WTC11 (cell line): ENCODE results near the gene SDF2. TPM values are rescaled to one million over a fixed set of nuclear protein-coding genes. Genes with fewer than 3 reads are reported as not detected.

ENCODE experiments used
- ATAC-seq: fragments of 200-7000 bp; cut with Tn5 transposase; 2 replicates; pipeline ENCODE4 v1.10.0; 2021; ENCODE audit warnings: mild to moderate bottlenecking, moderate library complexity
- CTCF ChIA-PET: fragments of 300-600 bp; sonication (Branson Sonifier 250); formaldehyde crosslinking; loops from one replicate; lab custom pipeline; 2021; ENCODE audit warnings: antibody characterized with exemption; lab: Charles Lee
- POLR2A ChIA-PET: fragments of 350-600 bp; sonication (Branson Sonifier 250); formaldehyde crosslinking; loops from one replicate; lab custom pipeline; 2021; ENCODE audit warnings: antibody characterized with exemption; lab: Charles Lee
- DNase-seq: peaks from one replicate; pipeline ENCODE4 v3.0.0; 2021; ENCODE audit warnings: low spot score
- H3K27ac Mint-ChIP-seq: 2 replicates; pipeline ENCODE4 v1.8.0; 2021; ENCODE audit warnings: mixed read lengths
- H3K27me3 Mint-ChIP-seq: 2 replicates; pipeline ENCODE4 v1.8.0; 2021; ENCODE audit warnings: low read depth, mild to moderate bottlenecking, moderate library complexity, mixed read lengths
- H3K36me3 Mint-ChIP-seq: 2 replicates; pipeline ENCODE4 v1.8.0; 2021; ENCODE audit warnings: mixed read lengths
- H3K4me1 Mint-ChIP-seq: 2 replicates; pipeline ENCODE4 v1.8.0; 2022; ENCODE audit warnings: mixed read lengths
- H3K4me3 Mint-ChIP-seq: 2 replicates; pipeline ENCODE4 v1.8.0; 2021; ENCODE audit warnings: mild to moderate bottlenecking, moderate library complexity, mixed read lengths
- H3K9me3 Mint-ChIP-seq: 2 replicates; pipeline ENCODE4 v1.8.0; 2021; ENCODE audit warnings: mixed read lengths
- ATF1 ChIP-seq: sonication (generic); formaldehyde crosslinking; IDR thresholded peaks from 2 replicates; pipeline ENCODE4 v1.8.1; 2023; ENCODE audit warnings: mild to moderate bottlenecking, moderate library complexity, missing genetic modification reagents
- ATF2 ChIP-seq: sonication (generic); formaldehyde crosslinking; IDR thresholded peaks from 2 replicates; pipeline ENCODE4 v1.8.1; 2022; ENCODE audit warnings: low read depth, missing genetic modification reagents, borderline replicate concordance
- ELF4 ChIP-seq: sonication (generic); formaldehyde crosslinking; IDR thresholded peaks from 2 replicates; pipeline ENCODE4 v1.8.1; 2022; ENCODE audit warnings: low read depth, mild to moderate bottlenecking, moderate library complexity, missing genetic modification reagents
- EMX1 ChIP-seq: fragments of 250-450 bp; sonication (Bioruptor Pico); IDR thresholded peaks from 2 replicates; pipeline ENCODE4 v1.8.0; 2021; ENCODE audit warnings: mild to moderate bottlenecking
- ERG ChIP-seq: fragments of 250-450 bp; sonication (Bioruptor Pico); IDR thresholded peaks from 2 replicates; pipeline ENCODE4 v1.8.0; 2021; ENCODE audit warnings: mild to moderate bottlenecking
- ESRRA ChIP-seq: sonication (generic); formaldehyde crosslinking; IDR thresholded peaks from 2 replicates; pipeline ENCODE4 v1.8.1; 2022; ENCODE audit warnings: mild to moderate bottlenecking, missing genetic modification reagents, borderline replicate concordance
- ETV6 ChIP-seq: sonication (generic); formaldehyde crosslinking; IDR thresholded peaks from 2 replicates; pipeline ENCODE4 v1.8.1; 2022; ENCODE audit warnings: mild to moderate bottlenecking, missing genetic modification reagents
- GRHL2 ChIP-seq: fragments of 250-450 bp; sonication (Bioruptor Pico); IDR thresholded peaks from 2 replicates; pipeline ENCODE4 v1.8.0; 2022; ENCODE audit warnings: mild to moderate bottlenecking, moderate library complexity; ENCODE audit not compliant: insufficient replicate concordance, severe bottlenecking
- GTF2I ChIP-seq: fragments of 250-450 bp; sonication (Bioruptor Pico); conservative IDR thresholded peaks from 2 replicates; pipeline ENCODE4 v1.4.0; 2021; ENCODE audit warnings: mild to moderate bottlenecking
- HMGA2 ChIP-seq: fragments of 250-450 bp; sonication (Bioruptor Pico); IDR thresholded peaks from 2 replicates; pipeline ENCODE4 v1.4.0; 2021; ENCODE audit warnings: mild to moderate bottlenecking, moderate library complexity
- MXD4 ChIP-seq: fragments of 250-450 bp; sonication (Bioruptor Pico); IDR thresholded peaks from 2 replicates; pipeline ENCODE4 v1.8.0; 2021; ENCODE audit warnings: mild to moderate bottlenecking, moderate library complexity, borderline replicate concordance
- MYBL2 ChIP-seq: sonication (generic); formaldehyde crosslinking; IDR thresholded peaks from 2 replicates; pipeline ENCODE4 v1.8.1; 2023; ENCODE audit warnings: mild to moderate bottlenecking, moderate library complexity, missing genetic modification reagents
- NFATC4 ChIP-seq: fragments of 250-450 bp; sonication (Bioruptor Pico); IDR thresholded peaks from 2 replicates; pipeline ENCODE4 v1.9.0; 2021; ENCODE audit warnings: mild to moderate bottlenecking
- NFE2L1 ChIP-seq: sonication (generic); formaldehyde crosslinking; IDR thresholded peaks from 2 replicates; pipeline ENCODE4 v1.8.1; 2023; ENCODE audit warnings: missing genetic modification reagents
- NR2C2 ChIP-seq: sonication (generic); formaldehyde crosslinking; IDR thresholded peaks from 2 replicates; pipeline ENCODE4 v1.8.0; 2022; ENCODE audit warnings: mild to moderate bottlenecking, missing genetic modification reagents
- SMAD3 ChIP-seq: sonication (generic); formaldehyde crosslinking; IDR thresholded peaks from 2 replicates; pipeline ENCODE4 v1.8.0; 2022; ENCODE audit warnings: missing genetic modification reagents, mild to moderate bottlenecking, borderline replicate concordance
- SOX15 ChIP-seq: fragments of 250-450 bp; sonication (Bioruptor Pico); IDR thresholded peaks from 2 replicates; pipeline ENCODE4 v1.9.0; 2021; ENCODE audit warnings: mild to moderate bottlenecking
- ZNF121 ChIP-seq: sonication (generic); formaldehyde crosslinking; IDR thresholded peaks from 2 replicates; pipeline ENCODE4 v1.8.0; 2023; ENCODE audit warnings: missing genetic modification reagents
- ZNF138 ChIP-seq: sonication (generic); formaldehyde crosslinking; conservative IDR thresholded peaks from 2 replicates; pipeline ENCODE4 v1.8.1; 2022; ENCODE audit warnings: mild to moderate bottlenecking, moderate library complexity, missing genetic modification reagents
- ZSCAN18 ChIP-seq: fragments of 250-450 bp; sonication (Bioruptor Pico); IDR thresholded peaks from 2 replicates; pipeline ENCODE4 v2.1.2; 2022; ENCODE audit warnings: mild to moderate bottlenecking, moderate library complexity
- total RNA-seq: library from RNA; stranded (reverse); gene quantifications from 3 replicates; pipeline ENCODE4 v1.2.3, GENCODE V29; 2021
- TF ChIP-seq, protein P1 (sequence below): fragments of 250-450 bp; sonication (Bioruptor Pico); IDR thresholded peaks from 2 replicates; pipeline ENCODE4 v1.9.0; 2021; ENCODE audit warnings: mild to moderate bottlenecking, borderline replicate concordance
- TF ChIP-seq, protein P2 (sequence below): sonication (generic); formaldehyde crosslinking; IDR thresholded peaks from 2 replicates; pipeline ENCODE4 v1.8.0; 2023; ENCODE audit warnings: missing genetic modification reagents, mild to moderate bottlenecking, borderline replicate concordance

Gene SDF2
- total RNA-seq, 1 experiment from 2014 or later: 49.4 TPM

- TF ChIP-seq ZSCAN18 (no peak), NFE2L1 (CRISPR knock-in tag) (no peak), GRHL2 (CRISPR knock-in tag) (no peak), ELF4 (CRISPR knock-in tag) (no peak), SOX15 (CRISPR knock-in tag) (no peak), ETV6 (CRISPR knock-in tag) (no peak), GTF2I (CRISPR knock-in tag) (no peak), ZNF138 (CRISPR knock-in tag) (no peak)
- TF ChIP-seq, protein P1, sequence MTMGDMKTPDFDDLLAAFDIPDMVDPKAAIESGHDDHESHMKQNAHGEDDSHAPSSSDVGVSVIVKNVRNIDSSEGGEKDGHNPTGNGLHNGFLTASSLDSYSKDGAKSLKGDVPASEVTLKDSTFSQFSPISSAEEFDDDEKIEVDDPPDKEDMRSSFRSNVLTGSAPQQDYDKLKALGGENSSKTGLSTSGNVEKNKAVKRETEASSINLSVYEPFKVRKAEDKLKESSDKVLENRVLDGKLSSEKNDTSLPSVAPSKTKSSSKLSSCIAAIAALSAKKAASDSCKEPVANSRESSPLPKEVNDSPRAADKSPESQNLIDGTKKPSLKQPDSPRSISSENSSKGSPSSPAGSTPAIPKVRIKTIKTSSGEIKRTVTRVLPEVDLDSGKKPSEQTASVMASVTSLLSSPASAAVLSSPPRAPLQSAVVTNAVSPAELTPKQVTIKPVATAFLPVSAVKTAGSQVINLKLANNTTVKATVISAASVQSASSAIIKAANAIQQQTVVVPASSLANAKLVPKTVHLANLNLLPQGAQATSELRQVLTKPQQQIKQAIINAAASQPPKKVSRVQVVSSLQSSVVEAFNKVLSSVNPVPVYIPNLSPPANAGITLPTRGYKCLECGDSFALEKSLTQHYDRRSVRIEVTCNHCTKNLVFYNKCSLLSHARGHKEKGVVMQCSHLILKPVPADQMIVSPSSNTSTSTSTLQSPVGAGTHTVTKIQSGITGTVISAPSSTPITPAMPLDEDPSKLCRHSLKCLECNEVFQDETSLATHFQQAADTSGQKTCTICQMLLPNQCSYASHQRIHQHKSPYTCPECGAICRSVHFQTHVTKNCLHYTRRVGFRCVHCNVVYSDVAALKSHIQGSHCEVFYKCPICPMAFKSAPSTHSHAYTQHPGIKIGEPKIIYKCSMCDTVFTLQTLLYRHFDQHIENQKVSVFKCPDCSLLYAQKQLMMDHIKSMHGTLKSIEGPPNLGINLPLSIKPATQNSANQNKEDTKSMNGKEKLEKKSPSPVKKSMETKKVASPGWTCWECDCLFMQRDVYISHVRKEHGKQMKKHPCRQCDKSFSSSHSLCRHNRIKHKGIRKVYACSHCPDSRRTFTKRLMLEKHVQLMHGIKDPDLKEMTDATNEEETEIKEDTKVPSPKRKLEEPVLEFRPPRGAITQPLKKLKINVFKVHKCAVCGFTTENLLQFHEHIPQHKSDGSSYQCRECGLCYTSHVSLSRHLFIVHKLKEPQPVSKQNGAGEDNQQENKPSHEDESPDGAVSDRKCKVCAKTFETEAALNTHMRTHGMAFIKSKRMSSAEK (CRISPR knock-in tag): no peak
Observed at GRCh38 chr17:28626818-28627217, 34.9 kb downstream of the SDF2 start (continued).

GRCh38 chr17:28624148-28624547, 37.6 kb downstream of the SDF2 start:
- ChIA-PET CTCF (no interaction called here), POLR2A (no interaction called here)
- peaks cover 84% of the 10 kb centered on the region for H3K36me3 Mint-ChIP-seq
- no peak overlapping the region for H3K4me3 Mint-ChIP-seq
- no peaks in the 10 kb centered on the region for H3K27me3 Mint-ChIP-seq
- no peak overlapping the region for H3K27ac Mint-ChIP-seq
- TF ChIP-seq ZNF121 (no peak), ATF1 (CRISPR knock-in tag) (no peak), MYBL2 (CRISPR knock-in tag) (no peak), ESRRA (CRISPR knock-in tag) (no peak), ERG (CRISPR knock-in tag) (no peak), EMX1 (CRISPR knock-in tag) (no peak), NR2C2 (CRISPR knock-in tag) (no peak), ATF2 (CRISPR knock-in tag) (no peak), SMAD3 (CRISPR knock-in tag) (no peak), NFATC4 (CRISPR knock-in tag) (no peak), HMGA2 (CRISPR knock-in tag) (no peak), MXD4 (CRISPR knock-in tag) (no peak)
- TF ChIP-seq, protein P2, sequence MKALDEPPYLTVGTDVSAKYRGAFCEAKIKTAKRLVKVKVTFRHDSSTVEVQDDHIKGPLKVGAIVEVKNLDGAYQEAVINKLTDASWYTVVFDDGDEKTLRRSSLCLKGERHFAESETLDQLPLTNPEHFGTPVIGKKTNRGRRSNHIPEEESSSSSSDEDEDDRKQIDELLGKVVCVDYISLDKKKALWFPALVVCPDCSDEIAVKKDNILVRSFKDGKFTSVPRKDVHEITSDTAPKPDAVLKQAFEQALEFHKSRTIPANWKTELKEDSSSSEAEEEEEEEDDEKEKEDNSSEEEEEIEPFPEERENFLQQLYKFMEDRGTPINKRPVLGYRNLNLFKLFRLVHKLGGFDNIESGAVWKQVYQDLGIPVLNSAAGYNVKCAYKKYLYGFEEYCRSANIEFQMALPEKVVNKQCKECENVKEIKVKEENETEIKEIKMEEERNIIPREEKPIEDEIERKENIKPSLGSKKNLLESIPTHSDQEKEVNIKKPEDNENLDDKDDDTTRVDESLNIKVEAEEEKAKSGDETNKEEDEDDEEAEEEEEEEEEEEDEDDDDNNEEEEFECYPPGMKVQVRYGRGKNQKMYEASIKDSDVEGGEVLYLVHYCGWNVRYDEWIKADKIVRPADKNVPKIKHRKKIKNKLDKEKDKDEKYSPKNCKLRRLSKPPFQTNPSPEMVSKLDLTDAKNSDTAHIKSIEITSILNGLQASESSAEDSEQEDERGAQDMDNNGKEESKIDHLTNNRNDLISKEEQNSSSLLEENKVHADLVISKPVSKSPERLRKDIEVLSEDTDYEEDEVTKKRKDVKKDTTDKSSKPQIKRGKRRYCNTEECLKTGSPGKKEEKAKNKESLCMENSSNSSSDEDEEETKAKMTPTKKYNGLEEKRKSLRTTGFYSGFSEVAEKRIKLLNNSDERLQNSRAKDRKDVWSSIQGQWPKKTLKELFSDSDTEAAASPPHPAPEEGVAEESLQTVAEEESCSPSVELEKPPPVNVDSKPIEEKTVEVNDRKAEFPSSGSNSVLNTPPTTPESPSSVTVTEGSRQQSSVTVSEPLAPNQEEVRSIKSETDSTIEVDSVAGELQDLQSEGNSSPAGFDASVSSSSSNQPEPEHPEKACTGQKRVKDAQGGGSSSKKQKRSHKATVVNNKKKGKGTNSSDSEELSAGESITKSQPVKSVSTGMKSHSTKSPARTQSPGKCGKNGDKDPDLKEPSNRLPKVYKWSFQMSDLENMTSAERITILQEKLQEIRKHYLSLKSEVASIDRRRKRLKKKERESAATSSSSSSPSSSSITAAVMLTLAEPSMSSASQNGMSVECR (CRISPR knock-in tag): no peak
- ATAC-seq: no peak
- no peaks in the 10 kb centered on the region for H3K9me3 Mint-ChIP-seq
- no peaks in the 10 kb centered on the region for H3K4me1 Mint-ChIP-seq
- DNase-seq: no peak
